IMR-90 (cell line): Measurements from ENCODE around the gene DNAH3. TPM values are rescaled to one million over a fixed set of nuclear protein-coding genes. Genes with fewer than 3 reads are reported as not detected.

Experiments used
- ATAC-seq: fragments of 200-7000 bp; cut with Tn5 transposase; 2 replicates; pipeline ENCODE4 v1.9.1; 2020; ENCODE audit warnings: low read depth, mild to moderate bottlenecking, moderate library complexity
- BruUV-seq: library from RNA; stranded (reverse); fragments of 400-500 nt; replicated peaks from 2 replicates; lab custom pipeline; 2021; lab: Mats Ljungman, UMichigan
- CTCF ChIA-PET: fragments of 300-600 bp; formaldehyde crosslinking; extraction: SDS; loops from one replicate; lab custom pipeline; 2021; ENCODE audit warnings: antibody characterized with exemption; lab: Yijun Ruan, JAX
- POLR2A ChIA-PET: fragments of 300-600 bp; sonication (Branson Sonifier 250); formaldehyde crosslinking; loops from one replicate; lab custom pipeline; 2022; ENCODE audit warnings: antibody characterized with exemption; ENCODE audit not compliant: unreplicated experiment; lab: Charles Lee
- DNase-seq: peaks from one replicate; pipeline ENCODE4 v3.0.0; 2013
- H2AFZ ChIP-seq: replicated peaks from 2 replicates; pipeline ENCODE3; 2013; ENCODE audit warnings: low read length, mild to moderate bottlenecking; ENCODE audit not compliant: poor library complexity
- H2AK5ac ChIP-seq: 2 replicates; pipeline ENCODE4 v1.6.1; 2013; ENCODE audit warnings: low read depth, low read length, inconsistent platforms
- H2AK9ac ChIP-seq: replicated peaks from 2 replicates; pipeline ENCODE3; 2013; ENCODE audit warnings: mild to moderate bottlenecking, low read depth, low read length, moderate library complexity; ENCODE audit not compliant: poor library complexity
- H2BK120ac ChIP-seq: 2 replicates; pipeline ENCODE4 v1.6.1; 2013; ENCODE audit warnings: low read depth, low read length, inconsistent platforms
- H2BK15ac ChIP-seq: 3 replicates; pipeline ENCODE4 v1.6.1; 2013; ENCODE audit warnings: low read depth, low read length, inconsistent platforms
- H2BK20ac ChIP-seq: 2 replicates; pipeline ENCODE4 v1.6.1; 2013; ENCODE audit warnings: low read depth, mild to moderate bottlenecking, inconsistent platforms, low read length, moderate library complexity
- H2BK5ac ChIP-seq: 2 replicates; pipeline ENCODE4 v1.6.1; 2013; ENCODE audit warnings: mild to moderate bottlenecking, low read depth, low read length, inconsistent platforms; ENCODE audit not compliant: poor library complexity, severe bottlenecking
- H3K14ac ChIP-seq: replicated peaks from 2 replicates; pipeline ENCODE4 v1.6.1; 2013; ENCODE audit warnings: low read depth, low read length, inconsistent platforms
- H3K18ac ChIP-seq: 2 replicates; pipeline ENCODE4 v1.6.1; 2013; ENCODE audit warnings: low read depth, low read length, control low read depth
- H3K23ac ChIP-seq: 2 replicates; pipeline ENCODE4 v1.6.1; 2013; ENCODE audit warnings: low read depth, low read length, inconsistent platforms
- H3K27ac ChIP-seq: 2 replicates; pipeline ENCODE4 v1.5.1; 2013; ENCODE audit warnings: mild to moderate bottlenecking, control low read depth, low read length; ENCODE audit not compliant: insufficient read depth
- H3K27me3 ChIP-seq: 2 replicates; pipeline ENCODE4 v1.6.1; 2013; ENCODE audit warnings: low read length; ENCODE audit not compliant: control insufficient read depth, insufficient read depth
- H3K36me3 ChIP-seq: 2 replicates; pipeline ENCODE4 v1.6.1; 2013; ENCODE audit warnings: low read length, mixed read lengths; ENCODE audit not compliant: control insufficient read depth, insufficient read depth
- H3K4ac ChIP-seq: 2 replicates; pipeline ENCODE4 v1.6.1; 2013; ENCODE audit warnings: low read depth, low read length, inconsistent platforms
- H3K4me1 ChIP-seq: 2 replicates; pipeline ENCODE4 v1.6.1; 2013; ENCODE audit warnings: low read length, mixed read lengths; ENCODE audit not compliant: control insufficient read depth, insufficient read depth
- H3K4me2 ChIP-seq: 2 replicates; pipeline ENCODE4 v1.6.1; 2013; ENCODE audit warnings: low read depth, mild to moderate bottlenecking, control low read depth, low read length, moderate library complexity
- H3K4me3 ChIP-seq: 2 replicates; pipeline ENCODE4 v1.5.1; 2013; ENCODE audit warnings: low read depth, mild to moderate bottlenecking, control low read depth, low read length, moderate library complexity; ENCODE audit not compliant: insufficient read depth
- H3K56ac ChIP-seq: 2 replicates; pipeline ENCODE4 v1.6.1; 2013; ENCODE audit warnings: low read length, inconsistent platforms; ENCODE audit not compliant: insufficient read depth; ENCODE audit errors: extremely low read depth
- H3K79me1 ChIP-seq, 2 experiments: 2 replicates each; pipeline ENCODE4 v1.6.1; 2013; ENCODE audit warnings: low read length in 2 of 2, inconsistent platforms in 1 of 2, low read depth in 1 of 2
- H3K9ac ChIP-seq: 2 replicates; pipeline ENCODE4 v1.6.1; 2013; ENCODE audit warnings: low read depth, low read length, control low read depth
- H3K9me1 ChIP-seq: 2 replicates; pipeline ENCODE4 v1.6.1; 2013; ENCODE audit warnings: low read length, inconsistent platforms; ENCODE audit not compliant: insufficient read depth
- H3K9me3 ChIP-seq: 2 replicates; pipeline ENCODE4 v1.6.1; 2013; ENCODE audit warnings: low read length; ENCODE audit not compliant: control insufficient read depth, insufficient read depth
- H4K20me1 ChIP-seq: 2 replicates; pipeline ENCODE4 v1.6.1; 2013; ENCODE audit warnings: low read length, inconsistent platforms; ENCODE audit not compliant: insufficient read depth
- H4K5ac ChIP-seq: 2 replicates; pipeline ENCODE4 v1.6.1; 2013; ENCODE audit warnings: mild to moderate bottlenecking, low read depth, low read length, control low read depth
- H4K8ac ChIP-seq, 2 experiments: 2 replicates each; pipeline ENCODE4 v1.6.1; 2013; ENCODE audit warnings: low read depth in 2 of 2, low read length in 2 of 2, control low read depth in 1 of 2, inconsistent platforms in 1 of 2
- H4K91ac ChIP-seq: 2 replicates; pipeline ENCODE4 v1.6.1; 2013; ENCODE audit warnings: low read depth, low read length, inconsistent platforms; ENCODE audit not compliant: insufficient read depth
- CHD1 ChIP-seq: IDR thresholded peaks from 2 replicates; pipeline ENCODE4 v1.6.1; 2012; ENCODE audit warnings: low read depth, low read length, improper control_type of control experiment
- CTCF ChIP-seq: conservative IDR thresholded peaks from 2 replicates; pipeline ENCODE4 v1.5.1; 2012; ENCODE audit warnings: mild to moderate bottlenecking, low read depth, low read length, improper control_type of control experiment
- ELK1 ChIP-seq: fragments of 150-350 bp; IDR thresholded peaks from 2 replicates; pipeline ENCODE4 v1.6.1; 2016; ENCODE audit warnings: low read depth, mild to moderate bottlenecking, low read length, moderate library complexity, borderline replicate concordance
- FOS ChIP-seq: fragments of 150-350 bp; IDR thresholded peaks from 2 replicates; pipeline ENCODE4 v1.6.1; 2016; ENCODE audit warnings: low read depth, low read length
- MAFK ChIP-seq: IDR thresholded peaks from 2 replicates; pipeline ENCODE4 v1.6.1; 2012; ENCODE audit warnings: low read depth, low read length, improper control_type of control experiment
- RAD21 ChIP-seq: IDR thresholded peaks from 2 replicates; pipeline ENCODE4 v1.6.1; 2012; ENCODE audit warnings: low read length, improper control_type of control experiment
- RFX5 ChIP-seq: IDR thresholded peaks from 2 replicates; pipeline ENCODE4 v1.8.0; 2012; ENCODE audit warnings: low read depth, mild to moderate bottlenecking, low read length, moderate library complexity
- SMC3 ChIP-seq: fragments of 150-350 bp; IDR thresholded peaks from 2 replicates; pipeline ENCODE4 v1.6.1; 2016; ENCODE audit warnings: low read depth, mild to moderate bottlenecking, antibody characterized with exemption, low read length, moderate library complexity
- USF2 ChIP-seq: fragments of 150-350 bp; IDR thresholded peaks from 2 replicates; pipeline ENCODE4 v1.6.1; 2017; ENCODE audit warnings: mild to moderate bottlenecking, antibody characterized with exemption, low read length, low read depth
- WGBS, 2 experiments: methylation state at CpG; one replicate each; pipeline versions ENCODE4 v1.1.5 to v1.1.7; 2013; ENCODE audit warnings: missing lambda C conversion rate in 2 of 2; ENCODE audit not compliant: insufficient read length in 1 of 2; ENCODE audit errors: extremely low coverage in 2 of 2; 5-methylcytosine and 5-hydroxymethylcytosine counted together
- dilution Hi-C: fragments of 300-500 bp; cut with HindIII; formaldehyde crosslinking; loops from one replicate; pipeline ENCODE4 v1.14.3; 2018; ENCODE audit warnings: low sequenced_read_pairs; ENCODE audit not compliant: unreplicated experiment
- in situ Hi-C: fragments of 300-500 bp; cut with MboI; formaldehyde crosslinking; loops from 3 replicates; pipeline ENCODE4 v1.14.3; 2019; ENCODE audit warnings: low sequenced_read_pairs, inconsistent platforms, mixed read lengths
- intact Hi-C: fragments of 100-400 bp; cut with micrococcal nuclease; formaldehyde crosslinking; loops from 2 replicates; pipeline ENCODE4 v1.10.0; 2022
- polyA plus RNA-seq, 3 experiments: library from polyadenylated mRNA; depleted of rRNA; stranded (reverse); fragments of >200 nt; gene quantifications; 2 replicates each; pipeline ENCODE4 v1.2.3, GENCODE V29; 2012; ENCODE audit warnings: low replicate concordance in 1 of 3
- total RNA-seq: library from RNA; depleted of rRNA; stranded (reverse); fragments of >200 nt; gene quantifications from 2 replicates; pipeline ENCODE4 v1.2.3, GENCODE V29; 2012

Gene DNAH3
- total and polyA plus RNA-seq, 2 of the 4 experiments (the other 2 are of a cell fraction), result not detected

GRCh38 chr16:20903899-20904506, 246.6 kb downstream of the DNAH3 start (continued):
- TF ChIP-seq USF2, result no peak

- Histone ChIP-seq H3K36me3 (no peaks in the 10 kb centered on the region), H3K23ac (peak overlapping the region; percentile 78), H2BK20ac (no peak overlapping the region), H3K4me2 (no peak overlapping the region), H4K8ac (peak overlapping the region in 1 of 2 experiments; percentile 23; a peak in 2 of 4 replicates), H2BK5ac (peak overlapping the region; percentile 13), H3K9me1 (peaks cover 26% of the 10 kb centered on the region), H4K91ac (no peak overlapping the region), H4K20me1 (peaks cover 13% of the 10 kb centered on the region; the same call in 1 of the 2 replicates), H3K4me3 (no peak overlapping the region), H3K18ac (no peak overlapping the region), H3K9me3 (no peaks in the 10 kb centered on the region), H3K4me1 (peaks cover 20% of the 10 kb centered on the region), H3K27ac (no peak overlapping the region; the same call in 1 of the 2 replicates), H2AK5ac (peak overlapping the region; percentile 57; the same call in 1 of the 2 replicates), H3K27me3 (no peaks in the 10 kb centered on the region), H4K5ac (no peak overlapping the region), H2AFZ (no peak overlapping the region), H3K4ac (peak overlapping the region; percentile 63), H3K9ac (no peak overlapping the region), H3K56ac (0 out of 2 replicates have a peak overlapping the region, but pooled peaks have one; percentile 12), H2BK15ac (peak overlapping the region; percentile 22; the same call in 1 of the 3 replicates), H3K79me1 (peaks cover 38 to 79% of the 10 kb centered on the region in 2 experiments), H3K14ac (no peak overlapping the region; the same call in 1 of the 2 replicates), H2AK9ac (no peak overlapping the region), H2BK120ac (peak overlapping the region; percentile 99)
- ChIA-PET POLR2A (interaction anchor here (0.5 kb wide), 2 partner anchors 11 to 52 kb away, joined by 3 to 5 read pairs; no protein-coding TSS in a partner anchor), CTCF (interaction anchor here (0.6 kb wide), 2 partner anchors 10 to 46 kb away, joined by 4 to 6 read pairs; no protein-coding TSS in a partner anchor)
- ATAC-seq (no peak), DNase-seq (no peak)
- intact Hi-C loops (loop anchor here (5.0 kb wide), 1 partner anchor 254 kb away; the partner anchor contains the start of gene LDAF1), in situ Hi-C loops (no loop called here), dilution Hi-C loops (no loop called here)
- TF ChIP-seq RFX5, result no peak
- TF ChIP-seq MAFK, result no peak
- no peak for TF ChIP-seq RAD21
- no peak for TF ChIP-seq CTCF
- no peak for TF ChIP-seq CHD1
- TF ChIP-seq FOS, result no peak
- TF ChIP-seq ELK1, result no peak
- TF ChIP-seq SMC3, result no peak
- no CpG with 5 or more reads among the region's 5 CpGs for WGBS, 2 experiments
- BruUV-seq, result no TSS peak
Measured at GRCh38 chr16:20903116-20903898, 247.3 kb downstream of the DNAH3 start.
